B cell (primary cell): ENCODE results near the gene NPC2. TPM values are rescaled to one million over a fixed set of nuclear protein-coding genes. Genes with fewer than 3 reads are reported as not detected.

Experiments used
- ATAC-seq: fragments of 200-7000 bp; cut with Tn5 transposase; one replicate; pipeline ENCODE4 v1.10.0; 2021; ENCODE audit warnings: low read depth, mild to moderate bottlenecking, moderate number of reproducible peaks, moderate library complexity
- CTCF ChIA-PET: fragments of 350-600 bp; sonication (Branson Sonifier 250); formaldehyde crosslinking; loops from one replicate; lab custom pipeline; 2021; ENCODE audit warnings: antibody characterized with exemption, inconsistent platforms; lab: Charles Lee
- POLR2A ChIA-PET: fragments of 350-600 bp; sonication (Branson Sonifier 250); formaldehyde crosslinking; loops from one replicate; lab custom pipeline; 2021; ENCODE audit warnings: antibody characterized with exemption; lab: Charles Lee
- DNase-seq: peaks from one replicate; pipeline ENCODE4 v3.0.0; 2013
- H2AFZ ChIP-seq: 2 replicates; pipeline ENCODE4 v1.6.1; 2012; ENCODE audit warnings: mild to moderate bottlenecking, low read depth, low read length; ENCODE audit not compliant: insufficient read depth, poor library complexity, severe bottlenecking
- H3K27ac ChIP-seq, 2 donors: 1 replicate in 1 of 2; 2 replicates in 1 of 2; pipeline ENCODE4 v1.5.1; 2012 to 2013; ENCODE audit warnings: low read length in 2 of 2, mild to moderate bottlenecking in 2 of 2, moderate library complexity in 1 of 2
- H3K27me3 ChIP-seq, 4 experiments: fragments of 200-600 bp in 1 of 4; sonication (generic) in 1 of 4; replicated peaks in 1 of 4; 1 replicate in 2 of 4; 2 replicates in 2 of 4; pipeline versions ENCODE4 v1.6.1 to v1.7.0; 2013 to 2016; ENCODE audit warnings: low read length in 3 of 4, mild to moderate bottlenecking in 2 of 4, mixed read lengths in 1 of 4, moderate library complexity in 1 of 4; ENCODE audit not compliant: insufficient read depth in 4 of 4, control insufficient read depth in 3 of 4; ENCODE audit errors: control extremely low read depth in 1 of 4
- H3K36me3 ChIP-seq, 2 experiments: replicated peaks in 1 of 2; 1 replicate in 1 of 2; 2 replicates in 1 of 2; pipeline versions ENCODE4 v1.6.1 to v1.7.1; 2013; ENCODE audit warnings: low read length in 1 of 2; ENCODE audit not compliant: insufficient read depth in 2 of 2, control insufficient read depth in 1 of 2; ENCODE audit errors: control extremely low read depth in 1 of 2, extremely low read depth in 1 of 2
- H3K4me1 ChIP-seq, 2 donors: fragments of 200-600 bp in 1 of 2; sonication (generic) in 1 of 2; 1 replicate in 1 of 2; 2 replicates in 1 of 2; pipeline versions ENCODE4 v1.5.1 to v1.6.1; 2013 to 2017; ENCODE audit warnings: low read length in 2 of 2; ENCODE audit not compliant: control insufficient read depth in 2 of 2, insufficient read depth in 2 of 2
- H3K4me2 ChIP-seq: replicated peaks from 2 replicates; pipeline ENCODE3; 2012; ENCODE audit warnings: mild to moderate bottlenecking, low read depth, low read length; ENCODE audit not compliant: poor library complexity, severe bottlenecking
- H3K4me3 ChIP-seq, 5 experiments: fragments of 200-600 bp in 1 of 5; sonication (generic) in 1 of 5; 1 replicate in 3 of 5; 2 replicates in 2 of 5; pipeline versions ENCODE4 v1.5.1 to v1.7.0; 2011 to 2016; ENCODE audit warnings: low read length in 4 of 5, mild to moderate bottlenecking in 4 of 5, low read depth in 2 of 5, control low read depth in 1 of 5, moderate library complexity in 1 of 5; ENCODE audit not compliant: insufficient read depth in 1 of 5; ENCODE audit errors: control extremely low read depth in 1 of 5, extremely low read depth in 1 of 5
- H3K79me2 ChIP-seq: fragments of 200-600 bp; sonication (generic); one replicate; pipeline ENCODE4 v1.6.0; 2016; ENCODE audit warnings: low read length; ENCODE audit not compliant: control insufficient read depth, insufficient read depth
- H3K9ac ChIP-seq: fragments of 200-600 bp; sonication (generic); 2 replicates; pipeline ENCODE4 v1.6.1; 2017; ENCODE audit warnings: mild to moderate bottlenecking, low read length, moderate library complexity
- H3K9me3 ChIP-seq, 3 donors: one replicate each; pipeline versions ENCODE4 v1.6.1 to v1.7.1; 2013; ENCODE audit warnings: low read length in 2 of 3; ENCODE audit not compliant: control insufficient read depth in 2 of 3, insufficient read depth in 1 of 3; ENCODE audit errors: control extremely low read depth in 1 of 3
- H4K20me1 ChIP-seq: 2 replicates; pipeline ENCODE4 v1.6.0; 2012; ENCODE audit warnings: mild to moderate bottlenecking, low read length; ENCODE audit not compliant: insufficient read depth, control insufficient read depth, poor library complexity, severe bottlenecking
- H3K27ac Mint-ChIP-seq: one replicate; pipeline ENCODE4 v1.8.0; 2021; ENCODE audit warnings: mixed read lengths
- H3K27me3 Mint-ChIP-seq: one replicate; pipeline ENCODE4 v1.8.0; 2021; ENCODE audit warnings: mixed read lengths
- H3K4me1 Mint-ChIP-seq: one replicate; pipeline ENCODE4 v1.8.0; 2021; ENCODE audit warnings: mixed read lengths
- H3K4me3 Mint-ChIP-seq: one replicate; pipeline ENCODE4 v1.8.0; 2021; ENCODE audit warnings: mixed read lengths
- H3K9me3 Mint-ChIP-seq: one replicate; pipeline ENCODE4 v1.8.0; 2022; ENCODE audit warnings: mixed read lengths; ENCODE audit not compliant: insufficient read depth
- EZH2 ChIP-seq: IDR thresholded peaks from 2 replicates; pipeline ENCODE4 v1.6.1; 2012; ENCODE audit warnings: borderline replicate concordance, low read depth, mild to moderate bottlenecking, moderate library complexity, low read length; ENCODE audit not compliant: insufficient read depth, poor library complexity, severe bottlenecking
- WGBS: methylation state at CpG from one replicate; pipeline ENCODE4 v1.1.5; 2013; ENCODE audit warnings: missing lambda C conversion rate; ENCODE audit not compliant: insufficient coverage; 5-methylcytosine and 5-hydroxymethylcytosine counted together
- intact Hi-C: fragments of 100-400 bp; cut with micrococcal nuclease; formaldehyde crosslinking; loops from one replicate; pipeline ENCODE4 v1.10.0; 2022
- polyA plus RNA-seq: library from polyadenylated mRNA; depleted of rRNA; stranded (reverse); fragments of >200 nt; gene quantifications from 2 replicates; pipeline ENCODE4 v1.2.3, GENCODE V29; 2012
- total RNA-seq, 2 donors: library from RNA; stranded (reverse); fragments of 120-200 nt in 1 of 2; gene quantifications; 1 replicate in 1 of 2; 2 replicates in 1 of 2; pipeline versions ENCODE4 v1.2.3 to v1.2.4, GENCODE V29; 2013 to 2022
- TF ChIP-seq, protein P1 (sequence below): fragments of 200-600 bp; IDR thresholded peaks from one replicate; pipeline ENCODE4 v1.8.0; 2022; ENCODE audit warnings: antibody characterized with exemption, mild to moderate bottlenecking

NPC2 gene
- total and polyA plus RNA-seq, 2 donors (not counting 1 experiment from before 2014, with no cell fraction given): 93.8 to 154 TPM

DNA sequence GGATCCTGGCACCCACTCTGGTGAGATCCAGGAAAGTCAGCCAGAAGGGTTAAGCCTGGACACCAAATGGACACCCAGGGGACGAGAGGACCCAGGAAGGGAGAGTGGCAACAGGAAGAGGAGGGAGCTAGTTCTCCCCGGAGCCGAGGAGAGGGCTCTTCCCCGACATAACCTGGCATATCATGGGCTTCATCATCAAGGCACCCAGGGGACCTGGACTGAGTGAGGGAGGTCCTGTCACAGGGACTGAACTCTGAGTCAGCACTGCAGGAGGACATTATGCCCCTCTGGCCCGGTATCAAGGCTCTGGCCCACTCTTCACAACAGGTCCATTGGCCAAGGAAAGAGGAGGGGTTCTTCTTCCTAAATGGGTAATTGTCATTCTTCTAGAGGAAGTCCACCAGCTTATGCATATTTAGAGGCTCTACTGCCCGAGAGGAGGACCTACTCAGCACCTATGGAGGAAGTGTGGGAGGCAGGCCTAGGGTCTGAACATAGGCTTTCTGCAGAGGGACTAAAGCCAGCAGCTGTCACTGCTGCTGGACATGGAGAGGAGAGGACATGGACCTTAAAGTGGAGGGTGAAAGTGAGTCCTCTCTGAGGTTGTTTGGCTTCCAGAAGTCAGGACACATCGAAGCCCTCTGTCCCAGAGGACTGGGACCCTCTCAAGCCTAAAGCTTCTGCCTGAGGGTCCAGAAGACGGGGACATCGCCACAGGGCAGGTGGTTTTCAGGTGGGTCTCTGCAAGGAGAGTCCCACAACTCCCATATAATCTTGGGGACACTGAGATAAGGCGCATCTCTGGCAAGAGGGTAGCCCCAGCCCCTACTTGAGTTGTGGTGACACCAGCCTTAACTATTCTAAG lies 19.1 kb upstream of the NPC2 start:
- Mint-ChIP-seq H3K4me1 (peaks cover 11% of the 10 kb centered on the region), H3K4me3 (no peak overlapping the region), H3K9me3 (no peaks in the 10 kb centered on the region), H3K27me3 (peaks cover 31% of the 10 kb centered on the region), H3K27ac (no peak overlapping the region)
- no peaks in the 10 kb centered on the region for H3K79me2 ChIP-seq
- no peak overlapping the region for H3K4me3 ChIP-seq
- no peaks in the 10 kb centered on the region for H4K20me1 ChIP-seq
- peaks cover 0 to 21% (median 2%) of the 10 kb centered on the region in 4 experiments for H3K27me3 ChIP-seq
- ATAC-seq (no peak), DNase-seq (no peak)
- no peak for TF ChIP-seq EZH2
- TF ChIP-seq, protein P1, sequence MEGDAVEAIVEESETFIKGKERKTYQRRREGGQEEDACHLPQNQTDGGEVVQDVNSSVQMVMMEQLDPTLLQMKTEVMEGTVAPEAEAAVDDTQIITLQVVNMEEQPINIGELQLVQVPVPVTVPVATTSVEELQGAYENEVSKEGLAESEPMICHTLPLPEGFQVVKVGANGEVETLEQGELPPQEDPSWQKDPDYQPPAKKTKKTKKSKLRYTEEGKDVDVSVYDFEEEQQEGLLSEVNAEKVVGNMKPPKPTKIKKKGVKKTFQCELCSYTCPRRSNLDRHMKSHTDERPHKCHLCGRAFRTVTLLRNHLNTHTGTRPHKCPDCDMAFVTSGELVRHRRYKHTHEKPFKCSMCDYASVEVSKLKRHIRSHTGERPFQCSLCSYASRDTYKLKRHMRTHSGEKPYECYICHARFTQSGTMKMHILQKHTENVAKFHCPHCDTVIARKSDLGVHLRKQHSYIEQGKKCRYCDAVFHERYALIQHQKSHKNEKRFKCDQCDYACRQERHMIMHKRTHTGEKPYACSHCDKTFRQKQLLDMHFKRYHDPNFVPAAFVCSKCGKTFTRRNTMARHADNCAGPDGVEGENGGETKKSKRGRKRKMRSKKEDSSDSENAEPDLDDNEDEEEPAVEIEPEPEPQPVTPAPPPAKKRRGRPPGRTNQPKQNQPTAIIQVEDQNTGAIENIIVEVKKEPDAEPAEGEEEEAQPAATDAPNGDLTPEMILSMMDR: no peak
- no peak overlapping the region for H3K4me2 ChIP-seq
- no peak overlapping the region for H3K9ac ChIP-seq
- no peaks in the 10 kb centered on the region for H3K9me3 ChIP-seq
- no peak overlapping the region for H2AFZ ChIP-seq
- intact Hi-C loops: no loop called here
- CTCF ChIA-PET: no interaction called here
- H3K36me3 ChIP-seq: no peaks in the 10 kb centered on the region
- POLR2A ChIA-PET: no interaction called here
- H3K27ac ChIP-seq: no peak overlapping the region
- WGBS: 71% methylated on average over 6 of the region's 10 CpGs
- H3K4me1 ChIP-seq: peaks cover 7% of the 10 kb centered on the region in 2 donors

GRCh38 chr14:74510959-74511409 lies 17.9 kb upstream of the NPC2 start:
- TF ChIP-seq, protein P1: no peak
- no peak for TF ChIP-seq EZH2
- WGBS: 94% methylated on average over 10 of the region's 10 CpGs
- ChIA-PET CTCF (no interaction called here), POLR2A (no interaction called here)
- Histone ChIP-seq H3K9ac (no peak overlapping the region), H3K27ac (no peak overlapping the region), H3K4me3 (no peak overlapping the region), H3K27me3 (peaks cover 0 to 21% (median 2%) of the 10 kb centered on the region in 4 experiments), H2AFZ (no peak overlapping the region), H3K4me2 (no peak overlapping the region), H4K20me1 (no peaks in the 10 kb centered on the region), H3K36me3 (no peaks in the 10 kb centered on the region), H3K9me3 (no peaks in the 10 kb centered on the region), H3K79me2 (no peaks in the 10 kb centered on the region), H3K4me1 (peaks cover 16 to 19% of the 10 kb centered on the region in 2 donors)
- Mint-ChIP-seq H3K4me1 (peaks cover 23% of the 10 kb centered on the region), H3K27ac (no peak overlapping the region), H3K27me3 (peaks cover 30% of the 10 kb centered on the region), H3K9me3 (no peaks in the 10 kb centered on the region), H3K4me3 (no peak overlapping the region)
- DNase-seq (no peak), ATAC-seq (no peak)
- intact Hi-C loops: no loop called here
